Measurements from ENCODE around the gene AOC3. TPM values are rescaled to one million over a fixed set of nuclear protein-coding genes. Genes with fewer than 3 reads are reported as not detected.
"Not testable (repeated sequence)": the region's sequence is repeated elsewhere in the genome, so short reads cannot be mapped to it uniquely, and the experiment has no call there.

The AOC3 gene
- polyA plus RNA-seq, 1 donor from 2014 or later: 0.35 TPM

- Histone ChIP-seq H3K27me3 (ENCODE audit: insufficient read depth, low read depth, low read length) (no peaks in the 10 kb centered on the region), H3F3A (ENCODE audit: insufficient read depth, low read length, poor library complexity, severe bottlenecking) (no peaks in the 10 kb centered on the region), H3K9me2 (ENCODE audit: insufficient read depth, low read length) (no peaks in the 10 kb centered on the region), H3K9ac (ENCODE audit: low read length) (no peak overlapping the region), H3K79me2 (replicated peaks; ENCODE audit: insufficient read depth, low read length) (no peaks in the 10 kb centered on the region), H3K36me3 (ENCODE audit: insufficient read depth, low read length) (no peaks in the 10 kb centered on the region), H3K27ac (ENCODE audit: low read length) (no peak overlapping the region), H2AFZ (ENCODE audit: low read depth, low read length) (no peak overlapping the region), H3K4me2 (ENCODE audit: low read length) (no peak overlapping the region), H3K9me3 (ENCODE audit: low read length) (no peaks in the 10 kb centered on the region), H4K20me1 (ENCODE audit: insufficient read depth) (no peaks in the 10 kb centered on the region), H3K4me3 (ENCODE audit: low read length) (no peak overlapping the region)
- TF ChIP-seq MXI1 (conservative IDR thresholded peaks at IDR 0.05; ENCODE audit: poor library complexity, severe bottlenecking) (no peak), POLR2AphosphoS5 (IDR thresholded peaks at IDR 0.05) (no peak), REST (IDR thresholded peaks at IDR 0.05; ENCODE audit: borderline replicate concordance) (no peak), EZH2 (IDR thresholded peaks at IDR 0.05; ENCODE audit: borderline replicate concordance, insufficient read depth, low read length, poor library complexity, severe bottlenecking) (no peak), EP300 (conservative IDR thresholded peaks at IDR 0.05; ENCODE audit: poor library complexity, severe bottlenecking) (no peak)
Observed at GRCh38 chr17:42849031-42849430, 2.0 kb upstream of the AOC3 start.

- no peaks in the 10 kb centered on the region for H3F3A ChIP-seq (ENCODE audit: insufficient read depth, low read length, poor library complexity, severe bottlenecking)
- no peaks in the 10 kb centered on the region for H3K27me3 ChIP-seq (ENCODE audit: insufficient read depth, low read depth, low read length)
- no peaks in the 10 kb centered on the region for H3K79me2 ChIP-seq (replicated peaks; ENCODE audit: insufficient read depth, low read length)
- H4K20me1 ChIP-seq (ENCODE audit: insufficient read depth): no peaks in the 10 kb centered on the region
- H3K9me3 ChIP-seq (ENCODE audit: low read length): no peaks in the 10 kb centered on the region
- no peak overlapping the region for H3K4me3 ChIP-seq (ENCODE audit: low read length)
- H2AFZ ChIP-seq (ENCODE audit: low read depth, low read length): no peak overlapping the region
- H3K9ac ChIP-seq (ENCODE audit: low read length): no peak overlapping the region
- no peaks in the 10 kb centered on the region for H3K36me3 ChIP-seq (ENCODE audit: insufficient read depth, low read length)
- TF ChIP-seq TAF1 (IDR thresholded peaks at IDR 0.05; ENCODE audit: low read depth): no peak
- TF ChIP-seq REST (IDR thresholded peaks at IDR 0.05; ENCODE audit: borderline replicate concordance): no peak
- TF ChIP-seq EP300 (conservative IDR thresholded peaks at IDR 0.05; ENCODE audit: poor library complexity, severe bottlenecking): no peak
- TF ChIP-seq EZH2 (IDR thresholded peaks at IDR 0.05; ENCODE audit: borderline replicate concordance, insufficient read depth, low read length, poor library complexity, severe bottlenecking): no peak
- no peak for TF ChIP-seq MXI1 (conservative IDR thresholded peaks at IDR 0.05; ENCODE audit: poor library complexity, severe bottlenecking)
- no peak for TF ChIP-seq SMC3 (conservative IDR thresholded peaks at IDR 0.05; ENCODE audit: poor library complexity)
- TF ChIP-seq RAD21 (conservative IDR thresholded peaks at IDR 0.05): no peak
- no peak for TF ChIP-seq CTCF (IDR thresholded peaks at IDR 0.05; ENCODE audit: poor library complexity, severe bottlenecking)
- no peak for TF ChIP-seq POLR2AphosphoS5 (IDR thresholded peaks at IDR 0.05)
- H3K4me2 ChIP-seq (ENCODE audit: low read length): no peak overlapping the region
- no peak overlapping the region for H3K27ac ChIP-seq (ENCODE audit: low read length)
- H3K9me2 ChIP-seq (ENCODE audit: insufficient read depth, low read length): no peaks in the 10 kb centered on the region
Observed at GRCh38 chr17:42849451-42850181, 1.4 kb upstream of the AOC3 start.

- H3K9me3 ChIP-seq (ENCODE audit: low read length); H3K36me3 ChIP-seq (ENCODE audit: insufficient read depth, low read length); H3K79me2 ChIP-seq (replicated peaks; ENCODE audit: insufficient read depth, low read length); H3K9me2 ChIP-seq (ENCODE audit: insufficient read depth, low read length); H2AFZ ChIP-seq (ENCODE audit: low read depth, low read length); H3F3A ChIP-seq (ENCODE audit: insufficient read depth, low read length, poor library complexity, severe bottlenecking); H3K9ac ChIP-seq (ENCODE audit: low read length); H3K4me3 ChIP-seq (ENCODE audit: low read length); H3K4me2 ChIP-seq (ENCODE audit: low read length); H4K20me1 ChIP-seq (ENCODE audit: insufficient read depth); H3K27me3 ChIP-seq (ENCODE audit: insufficient read depth, low read depth, low read length); H3K27ac ChIP-seq (ENCODE audit: low read length): not testable (repeated sequence)
Observed at GRCh38 chr17:42851371-42852240, 607 bp downstream of the AOC3 start.
